Endodermal cell (in vitro differentiated cells): Measurements from ENCODE around the gene GANAB. TPM values are rescaled to one million over a fixed set of nuclear protein-coding genes. Genes with fewer than 3 reads are reported as not detected.

Experiments used
- DNase-seq: peaks from one replicate; pipeline ENCODE4 v3.0.0-alpha.2; 2017
- H3K27ac ChIP-seq: 2 replicates; pipeline ENCODE4 v1.5.1; 2013; ENCODE audit warnings: mild to moderate bottlenecking, low read depth, low read length, moderate library complexity
- H3K27me3 ChIP-seq: 2 replicates; pipeline ENCODE4 v1.6.1; 2013; ENCODE audit warnings: mild to moderate bottlenecking, low read length, moderate library complexity; ENCODE audit not compliant: insufficient read depth, control insufficient read depth, poor library complexity, severe bottlenecking
- H3K36me3 ChIP-seq: 2 replicates; pipeline ENCODE4 v1.7.0; 2013; ENCODE audit warnings: mild to moderate bottlenecking, low read length, moderate library complexity; ENCODE audit not compliant: control insufficient read depth, insufficient read depth
- H3K4me1 ChIP-seq: one replicate; pipeline ENCODE4 v1.7.0; 2013; ENCODE audit warnings: low read length; ENCODE audit not compliant: control insufficient read depth, insufficient read depth
- H3K4me3 ChIP-seq: 2 replicates; pipeline ENCODE4 v1.5.1; 2013; ENCODE audit warnings: mild to moderate bottlenecking, low read length, moderate library complexity
- H3K9ac ChIP-seq: 2 replicates; pipeline ENCODE4 v1.6.1; 2013; ENCODE audit warnings: mild to moderate bottlenecking, low read length, moderate library complexity; ENCODE audit not compliant: poor library complexity, severe bottlenecking; ENCODE audit errors: extremely low read depth
- H3K9me3 ChIP-seq: 2 replicates; pipeline ENCODE4 v1.6.1; 2013; ENCODE audit warnings: mild to moderate bottlenecking, low read length, moderate library complexity; ENCODE audit not compliant: control insufficient read depth
- H3K27ac Mint-ChIP-seq: 2 replicates; pipeline ENCODE4 v1.8.0; 2020; ENCODE audit warnings: mixed read lengths
- H3K27me3 Mint-ChIP-seq: 2 replicates; pipeline ENCODE4 v1.8.0; 2021; ENCODE audit warnings: mild to moderate bottlenecking, mixed read lengths; ENCODE audit not compliant: insufficient read depth
- H3K36me3 Mint-ChIP-seq: 2 replicates; pipeline ENCODE4 v1.8.0; 2020; ENCODE audit warnings: low read depth, mixed read lengths
- H3K4me1 Mint-ChIP-seq: 2 replicates; pipeline ENCODE4 v1.8.0; 2020; ENCODE audit warnings: mixed read lengths
- H3K4me3 Mint-ChIP-seq: 2 replicates; pipeline ENCODE4 v1.8.0; 2020; ENCODE audit warnings: mild to moderate bottlenecking, moderate library complexity, mixed read lengths
- H3K9me3 Mint-ChIP-seq: 2 replicates; pipeline ENCODE4 v1.8.0; 2020; ENCODE audit warnings: mild to moderate bottlenecking, mixed read lengths
- CTCF ChIP-seq: fragments of 200-600 bp; sonication (generic); conservative IDR thresholded peaks from 2 replicates; pipeline ENCODE4 v1.5.0; 2021; ENCODE audit warnings: antibody characterized with exemption, mild to moderate bottlenecking
- WGBS, 2 experiments: methylation state at CpG; one replicate each; pipeline versions ENCODE4 v1.1.5 to v1.1.7; 2013; ENCODE audit warnings: missing lambda C conversion rate in 2 of 2, mixed read lengths in 1 of 2; ENCODE audit not compliant: insufficient coverage in 1 of 2, insufficient read length in 1 of 2; 5-methylcytosine and 5-hydroxymethylcytosine counted together
- total RNA-seq, 2 donors: library from RNA; stranded (reverse); fragmentation: NEBNext Ultra II Directional in 1 of 2; extraction: Animal tissue kit (Norgen Biotek cat#: 25700) in 1 of 2; gene quantifications; 2 replicates in 1 of 2; 3 replicates in 1 of 2; pipeline ENCODE4 v1.2.1, GENCODE V29; 2021

The GANAB gene
- total RNA-seq, 2 donors from 2014 or later = 377 to 402 TPM

GRCh38 chr11:62678433-62678769, 32.0 kb upstream of the GANAB start:
- H3K27ac ChIP-seq = peak overlapping the region; percentile 71
- 7 to 14% methylated on average over 10 to 16 of the region's 16 CpGs for WGBS, 2 experiments
- peak overlapping the region; percentile 82 for H3K9ac ChIP-seq
- DNase-seq = no peak
- Mint-ChIP-seq H3K27ac (peak overlapping the region; percentile 91), H3K27me3 (no peaks in the 10 kb centered on the region), H3K4me3 (peak overlapping the region; percentile 84), H3K36me3 (peaks cover 33% of the 10 kb centered on the region), H3K4me1 (peaks cover 16% of the 10 kb centered on the region), H3K9me3 (no peaks in the 10 kb centered on the region)
- peak overlapping the region; percentile 94 for H3K4me3 ChIP-seq
- H3K4me1 ChIP-seq = peaks cover 7% of the 10 kb centered on the region
- H3K9me3 ChIP-seq = no peaks in the 10 kb centered on the region
- H3K36me3 ChIP-seq = peaks cover 34% of the 10 kb centered on the region
- no peak for TF ChIP-seq CTCF
- no peaks in the 10 kb centered on the region for H3K27me3 ChIP-seq

GRCh38 chr11:62677714-62678113, 31.3 kb upstream of the GANAB start:
- 90 to 92% methylated on average over 15 of the region's 15 CpGs for WGBS, 2 experiments
- Histone ChIP-seq H3K27me3 (no peaks in the 10 kb centered on the region), H3K4me3 (peak overlapping the region; percentile 94), H3K4me1 (peaks cover 7% of the 10 kb centered on the region), H3K27ac (no peak overlapping the region), H3K36me3 (peaks cover 40% of the 10 kb centered on the region), H3K9ac (no peak overlapping the region), H3K9me3 (no peaks in the 10 kb centered on the region)
- Mint-ChIP-seq H3K9me3 (no peaks in the 10 kb centered on the region), H3K4me3 (peak overlapping the region; percentile 84), H3K36me3 (peaks cover 37% of the 10 kb centered on the region), H3K4me1 (peaks cover 19% of the 10 kb centered on the region), H3K27ac (peak overlapping the region; percentile 79), H3K27me3 (no peaks in the 10 kb centered on the region)
- TF ChIP-seq CTCF = no peak
- no peak for DNase-seq

- no peak overlapping the region for H3K4me3 ChIP-seq
- peak overlapping the region; percentile 0 for H3K27ac Mint-ChIP-seq
- no peaks in the 10 kb centered on the region for H3K27me3 ChIP-seq
- DNase-seq = no peak
- H3K4me3 Mint-ChIP-seq = peak overlapping the region; percentile 84
- no peak for TF ChIP-seq CTCF
- WGBS, 2 experiments = 89 to 93% methylated on average over 4 to 6 of the region's 6 CpGs
- no peaks in the 10 kb centered on the region for H3K9me3 ChIP-seq
- H3K36me3 ChIP-seq = peaks cover 42% of the 10 kb centered on the region
- peaks cover 37% of the 10 kb centered on the region for H3K36me3 Mint-ChIP-seq
- H3K9ac ChIP-seq = no peak overlapping the region
- H3K4me1 ChIP-seq = peaks cover 7% of the 10 kb centered on the region
- H3K27ac ChIP-seq = no peak overlapping the region
- no peaks in the 10 kb centered on the region for H3K9me3 Mint-ChIP-seq
- H3K27me3 Mint-ChIP-seq = no peaks in the 10 kb centered on the region
- peaks cover 19% of the 10 kb centered on the region for H3K4me1 Mint-ChIP-seq
These were observed 30.7 kb upstream of the GANAB start for GRCh38 chr11:62677156-62677555.
